ENCODE data around the gene MCC.

GRCh38 chr5:113234546-113234945 is 253.7 kb downstream of the MCC start:
- TF ChIP-seq, protein P1, sequence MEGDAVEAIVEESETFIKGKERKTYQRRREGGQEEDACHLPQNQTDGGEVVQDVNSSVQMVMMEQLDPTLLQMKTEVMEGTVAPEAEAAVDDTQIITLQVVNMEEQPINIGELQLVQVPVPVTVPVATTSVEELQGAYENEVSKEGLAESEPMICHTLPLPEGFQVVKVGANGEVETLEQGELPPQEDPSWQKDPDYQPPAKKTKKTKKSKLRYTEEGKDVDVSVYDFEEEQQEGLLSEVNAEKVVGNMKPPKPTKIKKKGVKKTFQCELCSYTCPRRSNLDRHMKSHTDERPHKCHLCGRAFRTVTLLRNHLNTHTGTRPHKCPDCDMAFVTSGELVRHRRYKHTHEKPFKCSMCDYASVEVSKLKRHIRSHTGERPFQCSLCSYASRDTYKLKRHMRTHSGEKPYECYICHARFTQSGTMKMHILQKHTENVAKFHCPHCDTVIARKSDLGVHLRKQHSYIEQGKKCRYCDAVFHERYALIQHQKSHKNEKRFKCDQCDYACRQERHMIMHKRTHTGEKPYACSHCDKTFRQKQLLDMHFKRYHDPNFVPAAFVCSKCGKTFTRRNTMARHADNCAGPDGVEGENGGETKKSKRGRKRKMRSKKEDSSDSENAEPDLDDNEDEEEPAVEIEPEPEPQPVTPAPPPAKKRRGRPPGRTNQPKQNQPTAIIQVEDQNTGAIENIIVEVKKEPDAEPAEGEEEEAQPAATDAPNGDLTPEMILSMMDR (IDR thresholded peaks at IDR 0.05): no peak
- TF ChIP-seq EP300 (IDR thresholded peaks at IDR 0.05) (no peak), POLR2A (IDR thresholded peaks at IDR 0.05) (no peak)

Measured in ovary (tissue), 3 donors.